Stimulated activated CD4-positive, alpha-beta T cell treated with anti-CD3 and anti-CD28 coated beads, Interleukin-4, amount 100 ng/mL, for 1 hour (primary cell): ENCODE measurements around the gene LLGL1.

Experiments
- DNase-seq: peaks from one replicate; pipeline ENCODE4 v3.0.0-alpha.2; 2020

The LLGL1 gene

GRCh38 chr17:18253947-18254821 lies 28.7 kb downstream of the LLGL1 start:
- no peak for DNase-seq

GRCh38 chr17:18254888-18255649 lies 29.6 kb downstream of the LLGL1 start:
- no peak for DNase-seq

- no peak for DNase-seq
Observed at GRCh38 chr17:18256351-18256750, 30.9 kb downstream of the LLGL1 start.

GRCh38 chr17:18256776-18257175 lies 31.3 kb downstream of the LLGL1 start:
- DNase-seq, result no peak

- DNase-seq, result no peak
Observed at GRCh38 chr17:18257268-18257981, 32.0 kb downstream of the LLGL1 start.

- peak; percentile 41 for DNase-seq
Observed at GRCh38 chr17:18257982-18258355, 32.5 kb downstream of the LLGL1 start.

GRCh38 chr17:18258356-18259038 lies 33.1 kb downstream of the LLGL1 start, which contains the start of gene FLII:
FLII (minus strand) TSS chr17:18258738; CDS start chr17:18258690, 48 bp downstream.
- peak; percentile 70 for DNase-seq

GRCh38 chr17:18259621-18260331 lies 34.3 kb downstream of the LLGL1 start:
- no peak for DNase-seq

- peak; percentile 91 for DNase-seq
Observed at GRCh38 chr17:18260332-18261145, 35.1 kb downstream of the LLGL1 start, which contains the start of gene MIEF2. MIEF2 (plus strand) TSS chr17:18260662; CDS start chr17:18262721, 2,059 bp downstream.

- DNase-seq, result peak; percentile 21
Observed at GRCh38 chr17:18261146-18261515, 35.7 kb downstream of the LLGL1 start.

GRCh38 chr17:18261659-18262058 lies 36.2 kb downstream of the LLGL1 start:
- no peak for DNase-seq

GRCh38 chr17:18262111-18262510 lies 36.7 kb downstream of the LLGL1 start:
- DNase-seq, result no peak

GRCh38 chr17:18262641-18263040 lies 37.2 kb downstream of the LLGL1 start:
- no peak for DNase-seq

- DNase-seq, result no peak
Observed at GRCh38 chr17:18263885-18264682, 38.6 kb downstream of the LLGL1 start.

- DNase-seq, result no peak
Observed at GRCh38 chr17:18267366-18267765, 41.9 kb downstream of the LLGL1 start.

- DNase-seq, result no peak
Observed at GRCh38 chr17:18267927-18268711, 42.7 kb downstream of the LLGL1 start.

GRCh38 chr17:18270046-18270931 lies 44.9 kb downstream of the LLGL1 start:
- no peak for DNase-seq

- no peak for DNase-seq
Observed at GRCh38 chr17:18277076-18277475, 51.6 kb downstream of the LLGL1 start.
